SK-MEL-5 (cell line): ENCODE data around the gene ST6GALNAC5. TPM values are rescaled to one million over a fixed set of nuclear protein-coding genes. Genes with fewer than 3 reads are reported as not detected.

Experiments
- small RNA-seq, 2 experiments: library from RNA; depleted of rRNA; stranded (forward); fragments of <200 nt; gene quantifications; one replicate each; pipeline ENCODE3, GENCODE V24; 2014
- total RNA-seq: library from RNA; depleted of rRNA; stranded (reverse); fragments of >200 nt; shearing (Covaris generic); gene quantifications from 2 replicates; pipeline ENCODE4 v1.2.3, GENCODE V29; 2014

The ST6GALNAC5 gene
- total RNA-seq, 1 experiment from 2014 or later: 2.1 TPM

Small RNA genes within 50 kb of the gene (small RNA-seq; reads per million reads assigned to genes)
- gene MIR7156: 0 reads per million in 2 experiments
